PC-9 (cell line): ENCODE data around the gene FOXP1. TPM values are rescaled to one million over a fixed set of nuclear protein-coding genes. Genes with fewer than 3 reads are reported as not detected.

Experiments
- BruUV-seq: library from RNA; stranded (reverse); fragments of 400-500 nt; replicated peaks from 2 replicates; lab custom pipeline; 2021; lab: Mats Ljungman, UMichigan
- CTCF ChIA-PET: fragments of 300-600 bp; sonication (Branson Sonifier 250); formaldehyde crosslinking; loops from one replicate; lab custom pipeline; 2022; ENCODE audit warnings: antibody characterized with exemption; lab: Charles Lee
- POLR2A ChIA-PET: fragments of 300-600 bp; sonication (Branson Sonifier 250); formaldehyde crosslinking; loops from one replicate; lab custom pipeline; 2022; ENCODE audit warnings: antibody characterized with exemption; ENCODE audit not compliant: unreplicated experiment; lab: Charles Lee
- DNase-seq, 2 experiments: peaks; one replicate each; pipeline versions ENCODE4 v3.0.0 to v3.0.0-alpha.2; 2015 to 2022; ENCODE audit warnings: mixed read lengths in 1 of 2
- H2AFZ ChIP-seq: fragments of 200-600 bp; sonication (generic); 2 replicates; pipeline ENCODE4 v1.8.1; 2017; ENCODE audit warnings: antibody characterized with exemption
- H3F3A ChIP-seq: fragments of 200-600 bp; sonication (generic); 2 replicates; pipeline ENCODE4 v1.8.1; 2017; ENCODE audit warnings: antibody characterized with exemption, mild to moderate bottlenecking, low read depth; ENCODE audit not compliant: insufficient read depth
- H3K27ac ChIP-seq: fragments of 200-600 bp; sonication (generic); 2 replicates; pipeline ENCODE4 v1.6.1; 2016; ENCODE audit warnings: mixed run types
- H3K27me3 ChIP-seq: fragments of 200-600 bp; sonication (generic); 2 replicates; pipeline ENCODE4 v1.6.1; 2016; ENCODE audit warnings: low read depth, mixed run types; ENCODE audit not compliant: insufficient read depth
- H3K36me3 ChIP-seq: fragments of 200-600 bp; sonication (generic); 2 replicates; pipeline ENCODE4 v1.6.1; 2016; ENCODE audit warnings: low read depth, mixed run types
- H3K4me1 ChIP-seq: fragments of 200-600 bp; sonication (generic); replicated peaks from 2 replicates; pipeline ENCODE4 v1.6.1; 2016; ENCODE audit warnings: mixed run types; ENCODE audit not compliant: insufficient read depth
- H3K4me2 ChIP-seq: fragments of 200-600 bp; sonication (generic); 2 replicates; pipeline ENCODE4 v1.6.1; 2017; ENCODE audit warnings: mixed run types
- H3K4me3 ChIP-seq: fragments of 200-600 bp; sonication (generic); 2 replicates; pipeline ENCODE4 v1.6.1; 2016; ENCODE audit warnings: mixed run types
- H3K79me2 ChIP-seq: fragments of 200-600 bp; sonication (generic); 2 replicates; pipeline ENCODE4 v1.6.1; 2017; ENCODE audit warnings: low read depth, mixed run types
- H3K9me2 ChIP-seq: fragments of 200-600 bp; sonication (generic); 2 replicates; pipeline ENCODE4 v1.8.1; 2017; ENCODE audit warnings: mild to moderate bottlenecking; ENCODE audit not compliant: insufficient read depth
- H3K9me3 ChIP-seq: fragments of 200-600 bp; sonication (generic); 2 replicates; pipeline ENCODE4 v1.8.1; 2016; ENCODE audit warnings: low read depth; ENCODE audit not compliant: insufficient read depth
- H4K20me1 ChIP-seq: fragments of 200-600 bp; sonication (generic); 2 replicates; pipeline ENCODE4 v1.8.1; 2017; ENCODE audit not compliant: insufficient read depth
- EZH2 ChIP-seq: fragments of 200-600 bp; sonication (generic); IDR thresholded peaks from 2 replicates; pipeline ENCODE4 v1.8.0; 2017; ENCODE audit warnings: antibody characterized with exemption, low read depth
- intact Hi-C: fragments of 100-400 bp; cut with micrococcal nuclease; formaldehyde crosslinking; loops from one replicate; pipeline ENCODE4 v1.10.0; 2022; ENCODE audit not compliant: unreplicated experiment
- total RNA-seq: library from RNA; stranded (reverse); gene quantifications from 2 replicates; pipeline ENCODE4 v1.2.3, GENCODE V29; 2021
- TF ChIP-seq, protein P1 (sequence below): fragments of 200-600 bp; sonication (generic); conservative IDR thresholded peaks from 2 replicates; pipeline ENCODE4 v1.6.1; 2017; ENCODE audit warnings: mixed run types, antibody characterized with exemption, mild to moderate bottlenecking, moderate library complexity

Gene FOXP1
- total RNA-seq, 1 experiment from 2014 or later = 33.3 TPM

DNA sequence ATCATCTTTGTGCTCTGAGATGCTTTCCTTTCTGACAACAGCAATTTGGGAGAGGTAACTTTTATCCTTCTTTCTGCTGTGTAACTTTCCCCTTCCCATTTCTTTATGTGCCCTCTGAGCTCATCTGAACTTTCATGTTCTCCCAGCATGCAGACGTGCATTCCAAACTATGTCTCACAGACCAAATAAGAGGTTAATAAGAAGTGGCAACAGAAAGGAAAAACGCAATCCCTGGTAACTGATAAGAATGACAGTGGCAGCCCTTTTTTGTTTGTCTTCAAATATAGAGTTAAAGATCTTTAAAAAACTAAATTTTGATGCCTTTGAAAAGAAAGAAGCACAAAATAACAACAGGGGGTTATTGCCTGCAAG lies 533.4 kb downstream of the FOXP1 start:
- no peak overlapping the region for H2AFZ ChIP-seq
- H3K9me2 ChIP-seq = no peaks in the 10 kb centered on the region
- no peak overlapping the region for H3K27ac ChIP-seq
- no peaks in the 10 kb centered on the region for H4K20me1 ChIP-seq
- no peak overlapping the region for H3K4me2 ChIP-seq
- POLR2A ChIA-PET = interaction anchor here (0.6 kb wide), 1 partner anchor 360 kb away, joined by 3 read pairs; no protein-coding TSS in a partner anchor
- no peaks in the 10 kb centered on the region for H3K36me3 ChIP-seq
- TF ChIP-seq, protein P1, sequence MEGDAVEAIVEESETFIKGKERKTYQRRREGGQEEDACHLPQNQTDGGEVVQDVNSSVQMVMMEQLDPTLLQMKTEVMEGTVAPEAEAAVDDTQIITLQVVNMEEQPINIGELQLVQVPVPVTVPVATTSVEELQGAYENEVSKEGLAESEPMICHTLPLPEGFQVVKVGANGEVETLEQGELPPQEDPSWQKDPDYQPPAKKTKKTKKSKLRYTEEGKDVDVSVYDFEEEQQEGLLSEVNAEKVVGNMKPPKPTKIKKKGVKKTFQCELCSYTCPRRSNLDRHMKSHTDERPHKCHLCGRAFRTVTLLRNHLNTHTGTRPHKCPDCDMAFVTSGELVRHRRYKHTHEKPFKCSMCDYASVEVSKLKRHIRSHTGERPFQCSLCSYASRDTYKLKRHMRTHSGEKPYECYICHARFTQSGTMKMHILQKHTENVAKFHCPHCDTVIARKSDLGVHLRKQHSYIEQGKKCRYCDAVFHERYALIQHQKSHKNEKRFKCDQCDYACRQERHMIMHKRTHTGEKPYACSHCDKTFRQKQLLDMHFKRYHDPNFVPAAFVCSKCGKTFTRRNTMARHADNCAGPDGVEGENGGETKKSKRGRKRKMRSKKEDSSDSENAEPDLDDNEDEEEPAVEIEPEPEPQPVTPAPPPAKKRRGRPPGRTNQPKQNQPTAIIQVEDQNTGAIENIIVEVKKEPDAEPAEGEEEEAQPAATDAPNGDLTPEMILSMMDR = no peak
- no peak for TF ChIP-seq EZH2
- H3F3A ChIP-seq = no peaks in the 10 kb centered on the region
- BruUV-seq = no TSS peak
- H3K9me3 ChIP-seq = no peaks in the 10 kb centered on the region
- H3K4me1 ChIP-seq = no peaks in the 10 kb centered on the region
- CTCF ChIA-PET = no interaction called here
- H3K79me2 ChIP-seq = no peaks in the 10 kb centered on the region
- DNase-seq = no peak
- no peak overlapping the region for H3K4me3 ChIP-seq
- intact Hi-C loops = no loop called here
- H3K27me3 ChIP-seq = no peaks in the 10 kb centered on the region

DNA sequence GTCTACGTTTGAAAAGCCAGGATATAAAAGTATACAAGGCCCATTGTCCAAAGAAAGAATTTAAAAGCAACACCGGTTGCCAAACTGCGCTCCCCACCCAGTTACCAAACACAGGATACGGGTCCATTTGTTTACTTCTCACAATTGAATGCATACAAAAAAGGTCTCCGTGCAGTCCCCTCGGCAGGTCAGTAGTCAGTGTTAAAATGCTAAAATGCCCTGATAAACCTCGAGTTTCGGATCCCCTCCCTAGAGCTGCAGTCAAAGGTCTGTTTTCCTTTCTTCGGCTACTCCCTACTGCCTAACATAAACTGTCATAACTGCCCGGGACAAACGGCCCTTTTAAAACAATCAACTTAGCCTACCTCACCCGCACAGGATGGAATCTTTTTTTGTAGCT lies 534.6 kb downstream of the FOXP1 start:
- no peak for TF ChIP-seq EZH2
- TF ChIP-seq, protein P1 = no peak
- H3K27ac ChIP-seq = no peak overlapping the region
- H3K4me3 ChIP-seq = no peak overlapping the region
- no peaks in the 10 kb centered on the region for H3K9me3 ChIP-seq
- no peaks in the 10 kb centered on the region for H3K36me3 ChIP-seq
- H3F3A ChIP-seq = no peaks in the 10 kb centered on the region
- no peaks in the 10 kb centered on the region for H3K9me2 ChIP-seq
- no TSS peak for BruUV-seq
- no peaks in the 10 kb centered on the region for H3K4me1 ChIP-seq
- H3K79me2 ChIP-seq = no peaks in the 10 kb centered on the region
- ChIA-PET CTCF (no interaction called here), POLR2A (interaction anchor here (0.6 kb wide), 1 partner anchor 51 kb away, joined by 3 read pairs; no protein-coding TSS in a partner anchor)
- H3K4me2 ChIP-seq = no peak overlapping the region
- intact Hi-C loops = no loop called here
- H4K20me1 ChIP-seq = no peaks in the 10 kb centered on the region
- no peak overlapping the region for H2AFZ ChIP-seq
- no peak for DNase-seq
- no peaks in the 10 kb centered on the region for H3K27me3 ChIP-seq

DNA sequence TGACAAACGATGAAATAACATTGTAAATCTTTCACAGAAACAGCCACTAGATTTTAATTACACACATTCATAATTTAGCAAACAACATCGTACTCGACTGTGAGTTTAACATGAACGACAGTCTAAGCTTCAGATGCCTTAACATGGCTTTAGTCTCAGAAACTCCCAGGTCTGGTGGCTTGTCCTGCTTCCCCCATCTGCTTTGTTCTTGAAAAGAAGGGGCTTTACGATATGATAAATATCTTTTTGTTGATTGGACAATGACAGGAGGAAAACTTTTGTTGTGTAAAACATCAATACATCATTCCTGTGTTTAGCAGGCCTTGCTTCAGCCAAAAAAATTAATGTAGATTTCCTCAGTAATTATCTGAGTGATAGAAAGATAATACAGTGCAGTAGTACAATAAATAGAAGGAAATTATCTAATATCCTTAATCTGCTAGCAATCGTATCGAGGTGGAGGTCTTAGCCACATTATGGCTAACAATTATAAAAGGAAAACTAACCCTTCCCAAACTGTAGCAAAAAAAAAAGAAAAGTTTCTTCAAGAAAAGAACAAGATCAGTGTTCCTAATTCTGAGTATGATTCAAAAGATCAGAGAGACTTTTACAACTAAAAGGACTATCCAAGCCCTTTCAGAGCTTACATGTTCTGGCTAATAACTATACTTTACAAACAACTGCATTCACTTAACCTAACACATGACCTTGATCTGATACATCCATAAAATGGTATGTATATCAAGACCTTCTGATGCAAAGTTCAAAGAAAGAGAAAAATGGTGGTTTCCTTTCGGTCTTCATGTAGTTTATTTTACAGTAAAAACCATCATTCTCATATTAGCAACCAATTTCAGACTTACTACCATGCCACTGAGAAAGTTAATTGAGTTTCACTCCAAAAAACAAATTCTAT lies 535.7 kb downstream of the FOXP1 start:
- H4K20me1 ChIP-seq = no peaks in the 10 kb centered on the region
- intact Hi-C loops = no loop called here
- ChIA-PET CTCF (no interaction called here), POLR2A (no interaction called here)
- H3F3A ChIP-seq = no peaks in the 10 kb centered on the region
- H3K9me2 ChIP-seq = no peaks in the 10 kb centered on the region
- H3K4me1 ChIP-seq = no peaks in the 10 kb centered on the region
- no TSS peak for BruUV-seq
- no peak for DNase-seq
- no peak overlapping the region for H2AFZ ChIP-seq
- H3K79me2 ChIP-seq = no peaks in the 10 kb centered on the region
- no peaks in the 10 kb centered on the region for H3K27me3 ChIP-seq
- no peaks in the 10 kb centered on the region for H3K36me3 ChIP-seq
- H3K27ac ChIP-seq = no peak overlapping the region
- H3K9me3 ChIP-seq = no peaks in the 10 kb centered on the region
- TF ChIP-seq, protein P1 = no peak
- TF ChIP-seq EZH2 = no peak
- H3K4me2 ChIP-seq = no peak overlapping the region
- H3K4me3 ChIP-seq = no peak overlapping the region
